GM21576 (cell line): ENCODE data around the gene TCAF1.

Experiments
- ATAC-seq: cut with Tn5 transposase; IDR thresholded peaks from one replicate; pipeline ENCODE4 v1.9.1; 2021; ENCODE audit warnings: mild to moderate bottlenecking, moderate library complexity; ENCODE audit not compliant: unreplicated experiment

Gene TCAF1, protein sequence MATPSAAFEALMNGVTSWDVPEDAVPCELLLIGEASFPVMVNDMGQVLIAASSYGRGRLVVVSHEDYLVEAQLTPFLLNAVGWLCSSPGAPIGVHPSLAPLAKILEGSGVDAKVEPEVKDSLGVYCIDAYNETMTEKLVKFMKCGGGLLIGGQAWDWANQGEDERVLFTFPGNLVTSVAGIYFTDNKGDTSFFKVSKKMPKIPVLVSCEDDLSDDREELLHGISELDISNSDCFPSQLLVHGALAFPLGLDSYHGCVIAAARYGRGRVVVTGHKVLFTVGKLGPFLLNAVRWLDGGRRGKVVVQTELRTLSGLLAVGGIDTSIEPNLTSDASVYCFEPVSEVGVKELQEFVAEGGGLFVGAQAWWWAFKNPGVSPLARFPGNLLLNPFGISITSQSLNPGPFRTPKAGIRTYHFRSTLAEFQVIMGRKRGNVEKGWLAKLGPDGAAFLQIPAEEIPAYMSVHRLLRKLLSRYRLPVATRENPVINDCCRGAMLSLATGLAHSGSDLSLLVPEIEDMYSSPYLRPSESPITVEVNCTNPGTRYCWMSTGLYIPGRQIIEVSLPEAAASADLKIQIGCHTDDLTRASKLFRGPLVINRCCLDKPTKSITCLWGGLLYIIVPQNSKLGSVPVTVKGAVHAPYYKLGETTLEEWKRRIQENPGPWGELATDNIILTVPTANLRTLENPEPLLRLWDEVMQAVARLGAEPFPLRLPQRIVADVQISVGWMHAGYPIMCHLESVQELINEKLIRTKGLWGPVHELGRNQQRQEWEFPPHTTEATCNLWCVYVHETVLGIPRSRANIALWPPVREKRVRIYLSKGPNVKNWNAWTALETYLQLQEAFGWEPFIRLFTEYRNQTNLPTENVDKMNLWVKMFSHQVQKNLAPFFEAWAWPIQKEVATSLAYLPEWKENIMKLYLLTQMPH

DNA sequence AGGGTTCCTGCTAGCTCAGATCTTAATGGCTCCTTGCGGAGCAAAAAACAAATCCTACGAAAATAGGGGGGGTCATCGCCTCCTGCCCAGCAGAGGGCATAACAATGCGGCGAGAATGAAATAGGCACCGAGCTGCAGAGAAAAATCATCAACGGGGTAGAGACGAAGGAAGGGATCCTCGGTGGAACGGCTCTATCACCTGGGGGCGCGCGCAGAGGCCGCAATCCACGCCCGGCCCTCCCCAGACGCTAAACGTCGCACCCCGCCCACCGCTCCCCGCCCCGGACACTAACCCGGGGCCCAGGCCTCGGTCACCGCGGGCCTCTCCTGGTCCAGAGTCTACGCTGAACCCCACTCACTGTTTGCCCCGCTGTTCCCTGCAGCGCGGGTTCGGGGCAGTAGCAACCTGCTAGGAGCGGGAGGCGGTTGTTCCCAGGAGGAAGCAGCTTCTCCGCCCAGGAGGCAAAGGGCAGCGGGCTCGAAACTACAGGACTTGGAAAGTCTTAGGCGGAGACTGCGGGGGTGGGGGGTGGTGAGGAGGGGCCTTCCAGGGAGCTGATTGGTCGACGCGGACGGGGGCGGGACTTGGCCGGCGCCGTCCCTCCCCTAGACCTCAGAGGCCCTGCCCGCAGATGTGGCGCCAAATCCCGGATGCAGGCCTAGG, at the start of gene TCAF1:
Gene TCAF1 (minus strand): TSS at position 509 of the 664 bp plus-strand sequence. CDS start 25,568 bp downstream, outside the sequence.
- peak; percentile 91 for ATAC-seq

- no peak for ATAC-seq
These were observed 46.8 kb upstream of the TCAF1 start for GRCh38 chr7:143948733-143949132.

DNA sequence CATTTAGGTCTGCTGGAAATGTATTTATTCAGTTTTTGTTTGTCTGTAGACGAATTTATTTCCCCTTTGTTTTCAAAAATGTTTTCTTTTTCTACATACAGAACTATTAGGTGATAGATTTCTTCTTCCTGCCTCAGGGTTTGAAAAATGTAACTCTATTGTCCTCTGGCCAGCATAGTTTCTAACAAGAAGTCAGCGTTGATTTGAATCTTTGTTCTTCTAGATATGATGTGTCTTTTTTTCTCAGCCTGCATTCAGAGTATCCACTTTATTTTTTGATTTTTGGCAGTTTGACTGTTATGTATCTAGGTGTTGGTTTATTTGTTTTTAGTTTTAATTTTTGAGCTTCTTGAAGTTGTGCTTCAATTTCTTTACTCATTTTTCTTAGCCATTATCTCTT, 45.1 kb upstream of the TCAF1 start:
- ATAC-seq: no peak

DNA sequence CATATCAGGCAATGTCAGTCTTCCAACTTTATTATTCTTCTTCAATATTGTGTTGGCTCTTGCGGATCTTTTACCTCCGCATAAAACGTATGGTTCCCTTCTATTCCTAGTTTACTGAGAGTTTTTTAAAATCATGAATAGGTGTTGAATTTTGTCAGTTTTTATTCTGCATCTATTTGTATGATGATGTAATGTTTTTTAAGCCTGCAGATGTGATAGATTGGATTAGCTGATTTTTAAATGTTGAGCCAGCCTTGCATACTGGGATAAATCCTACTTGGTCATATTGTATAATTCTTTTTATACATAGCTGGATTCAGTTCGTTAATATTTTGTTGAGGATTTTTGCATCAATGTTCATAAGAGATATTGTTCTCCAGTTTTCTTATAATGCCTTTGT, 43.4 kb upstream of the TCAF1 start:
- no peak for ATAC-seq

GRCh38 chr7:143938379-143939243, 36.6 kb upstream of the TCAF1 start:
- ATAC-seq: no peak

- ATAC-seq: no peak
These were observed 34.4 kb upstream of the TCAF1 start for GRCh38 chr7:143936087-143937009.

DNA sequence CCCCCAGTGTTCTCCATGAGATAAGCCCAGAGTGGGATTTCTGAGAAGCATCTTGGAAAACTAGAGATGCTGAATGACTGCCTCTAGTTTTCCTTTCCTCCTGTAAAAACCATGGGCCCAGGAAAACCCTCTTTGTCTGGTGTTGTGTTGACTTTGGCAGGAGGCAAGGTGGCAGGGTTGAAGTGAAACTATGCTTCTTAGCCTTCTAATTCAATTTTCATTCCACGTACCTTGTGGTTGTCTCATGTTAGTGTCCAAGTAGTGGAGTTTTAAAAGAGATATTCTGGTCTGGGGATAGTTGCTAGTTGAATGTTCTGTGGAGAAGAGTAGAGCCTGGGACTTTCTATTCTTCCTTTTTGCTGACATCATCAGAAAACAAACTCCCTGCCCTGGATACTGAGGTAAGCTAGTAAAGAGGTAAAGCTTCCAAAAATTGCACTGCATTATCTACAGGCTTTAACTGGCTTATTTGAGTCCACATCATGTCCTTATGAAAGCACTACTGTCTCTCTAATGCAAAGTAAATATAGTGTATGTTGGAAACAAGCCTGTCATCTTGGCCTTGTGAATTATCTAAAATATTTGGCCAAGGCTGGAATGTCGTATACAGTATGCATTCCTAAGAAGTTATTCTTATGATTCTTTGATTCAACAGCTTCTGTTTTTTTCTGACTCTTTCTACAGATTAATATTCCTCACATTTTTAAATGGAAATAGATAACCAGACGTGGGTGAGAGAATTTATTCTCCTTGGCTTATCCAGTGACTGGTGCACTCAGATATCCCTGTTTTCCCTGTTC, 32.8 kb upstream of the TCAF1 start, which contains the start of gene OR2F2:
Gene OR2F2 (plus strand): TSS at position 708 of the 800 bp plus-strand sequence. CDS start 0 bp downstream, at position 708.
- ATAC-seq: no peak

DNA sequence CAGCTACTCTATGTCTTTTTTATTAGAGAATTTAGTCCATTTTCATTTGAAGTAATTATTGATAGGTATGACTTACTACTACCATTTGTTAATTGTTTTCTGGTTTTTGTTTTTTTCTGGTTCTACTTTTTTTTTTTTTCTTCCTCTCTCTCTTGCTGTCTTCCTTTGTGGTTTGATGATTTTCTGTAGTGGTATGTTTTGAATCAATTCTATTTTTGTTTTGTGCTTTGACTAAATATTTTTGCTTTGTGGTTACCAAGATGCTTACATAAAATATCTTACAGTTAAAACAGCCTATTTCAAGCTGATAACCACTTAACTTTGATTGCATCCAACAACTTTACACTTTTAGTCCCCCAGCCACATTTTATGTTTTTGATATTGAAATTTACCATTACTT, 29.8 kb upstream of the TCAF1 start:
- no peak for ATAC-seq

DNA sequence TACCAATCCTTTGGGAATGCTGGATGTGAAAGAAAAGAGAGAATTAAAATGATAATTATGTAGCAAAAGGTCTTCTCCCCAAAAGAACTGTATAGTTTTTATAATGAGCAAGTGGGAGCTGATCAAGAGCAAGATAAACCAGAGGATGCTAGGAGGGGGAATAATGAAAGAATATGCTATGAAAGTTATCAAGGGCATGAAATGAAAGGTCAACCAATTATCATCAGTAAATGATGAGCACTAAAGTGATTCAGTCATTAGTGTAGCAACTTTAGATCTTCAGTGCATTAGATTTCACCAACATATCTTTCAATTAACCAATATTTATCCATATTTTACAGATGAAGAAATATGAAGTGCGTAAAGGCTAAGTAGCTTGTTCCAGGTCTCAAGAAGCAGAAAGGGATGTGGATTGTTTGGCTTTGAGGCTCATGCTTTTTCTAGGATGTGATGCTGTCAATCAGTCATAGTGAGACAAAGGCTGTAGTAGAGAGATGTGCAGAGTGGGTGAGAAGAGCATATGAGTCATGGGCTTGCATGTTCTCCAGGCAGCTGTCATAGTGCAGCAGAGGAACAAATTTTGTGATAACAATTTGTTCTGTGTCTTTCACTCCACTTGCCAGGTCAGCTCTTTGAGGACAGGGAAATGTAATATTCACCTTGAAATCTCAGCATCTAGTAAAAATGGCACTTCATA, 27.4 kb upstream of the TCAF1 start:
- peak; percentile 67 for ATAC-seq

GRCh38 chr7:143924851-143925250, 22.9 kb upstream of the TCAF1 start:
- ATAC-seq: no peak

GRCh38 chr7:143914938-143915652, 13.1 kb upstream of the TCAF1 start:
- no peak for ATAC-seq

DNA sequence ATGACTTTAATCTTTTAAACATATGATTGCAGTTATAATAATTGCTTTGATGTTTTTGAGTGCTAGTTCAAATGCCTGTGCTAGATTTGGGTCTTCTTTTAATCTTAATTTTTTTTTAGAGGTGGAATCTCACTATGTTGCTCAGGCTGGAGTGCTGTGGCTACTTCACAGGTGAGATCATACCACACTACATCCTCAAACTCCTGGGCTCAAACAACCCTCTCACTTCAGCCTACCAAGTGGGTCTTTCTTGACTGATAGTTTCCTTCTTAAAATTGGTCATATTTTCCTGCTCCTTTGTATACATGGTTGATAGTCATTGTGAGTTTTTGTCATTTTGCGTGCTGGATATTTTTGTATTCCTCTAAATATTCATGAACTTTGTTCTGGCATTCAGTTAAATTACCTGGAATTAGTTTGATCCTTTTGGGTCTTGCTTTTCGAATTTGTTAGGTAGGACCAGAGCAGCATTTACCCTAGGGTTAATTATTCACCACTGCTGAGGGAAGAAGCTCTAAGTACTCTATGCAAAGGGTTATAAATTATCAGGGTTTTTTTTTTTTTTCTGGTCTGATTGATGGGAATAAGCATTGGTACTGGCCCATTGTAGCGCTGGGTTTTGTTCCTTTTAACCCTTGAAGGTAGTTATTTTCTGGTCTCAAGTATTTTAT, 12.1 kb upstream of the TCAF1 start:
- ATAC-seq: no peak

GRCh38 chr7:143910473-143911248, 8.7 kb upstream of the TCAF1 start:
- ATAC-seq: no peak

GRCh38 chr7:143909863-143910262, 7.9 kb upstream of the TCAF1 start:
- no peak for ATAC-seq

GRCh38 chr7:143908120-143908519, 6.1 kb upstream of the TCAF1 start:
- ATAC-seq: no peak

GRCh38 chr7:143906895-143907294, 4.9 kb upstream of the TCAF1 start:
- no peak for ATAC-seq
